ENCODE measurements around the gene MAP2K6. TPM values are rescaled to one million over a fixed set of nuclear protein-coding genes. Genes with fewer than 3 reads are reported as not detected.

Gene MAP2K6
- total RNA-seq, 2 donors from 2014 or later = 5.4 to 14.1 TPM

DNA sequence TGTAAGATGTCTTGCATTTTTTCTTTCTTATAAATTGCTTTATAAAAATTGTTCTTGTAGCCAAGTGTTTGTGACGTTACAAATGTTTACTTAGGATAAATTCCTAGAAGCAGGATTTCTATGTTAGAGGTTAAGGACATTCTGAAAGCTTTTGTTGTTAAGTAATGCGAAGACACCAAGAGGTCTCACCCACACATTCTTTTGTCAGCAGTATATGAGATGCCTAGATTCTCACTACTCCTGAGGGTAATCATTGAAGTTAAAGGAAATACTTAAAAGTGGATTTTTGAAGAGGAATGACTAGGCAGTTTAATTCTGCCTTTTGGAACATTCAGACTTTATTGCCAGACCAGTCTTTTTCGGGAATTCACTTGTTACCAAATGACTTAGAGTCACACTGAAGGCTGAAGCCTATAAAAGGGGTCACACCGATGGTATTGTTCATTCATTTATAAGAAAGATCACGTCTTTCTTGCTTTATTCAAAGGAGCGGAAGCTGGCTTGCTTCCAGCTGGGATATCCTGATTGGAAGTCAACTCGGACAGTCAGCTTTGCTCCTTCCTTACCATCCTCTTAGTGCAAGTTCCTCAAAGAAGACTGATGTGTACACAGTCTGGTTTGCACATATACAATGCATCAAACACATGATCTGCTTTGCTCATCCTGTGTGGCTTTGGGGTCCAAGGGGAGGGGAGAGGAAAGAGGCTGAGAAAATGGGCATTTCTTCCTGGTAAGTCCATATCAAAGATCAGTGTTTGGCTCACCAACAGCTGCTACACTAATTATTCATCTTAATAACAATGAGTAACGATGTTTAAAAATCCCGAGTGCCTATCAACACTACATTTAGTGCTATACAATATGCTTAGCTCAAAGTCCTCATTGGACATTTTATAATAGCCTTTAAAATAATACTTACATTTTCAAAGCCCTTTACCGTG, 160.0 kb downstream of the MAP2K6 start:
- H3K9me3 ChIP-seq = no peaks in the 10 kb centered on the region
- intact Hi-C loops (cut with DNase I) = loop anchor here (5.0 kb wide), 1 partner anchor 33 kb away; no protein-coding TSS in a partner anchor
- 62% methylated on average over 10 of the region's 10 CpGs for WGBS
- H3K27me3 ChIP-seq (replicated peaks; ENCODE audit: insufficient read depth) = no peaks in the 10 kb centered on the region
- no peak overlapping the region for H3K27ac ChIP-seq
- DNase-seq (ENCODE audit: low spot score) = no peak
- TF ChIP-seq POLR2A (IDR thresholded peaks at IDR 0.05) (no peak), POLR2AphosphoS5 (IDR thresholded peaks at IDR 0.05) (no peak)
- TF ChIP-seq, protein P1, sequence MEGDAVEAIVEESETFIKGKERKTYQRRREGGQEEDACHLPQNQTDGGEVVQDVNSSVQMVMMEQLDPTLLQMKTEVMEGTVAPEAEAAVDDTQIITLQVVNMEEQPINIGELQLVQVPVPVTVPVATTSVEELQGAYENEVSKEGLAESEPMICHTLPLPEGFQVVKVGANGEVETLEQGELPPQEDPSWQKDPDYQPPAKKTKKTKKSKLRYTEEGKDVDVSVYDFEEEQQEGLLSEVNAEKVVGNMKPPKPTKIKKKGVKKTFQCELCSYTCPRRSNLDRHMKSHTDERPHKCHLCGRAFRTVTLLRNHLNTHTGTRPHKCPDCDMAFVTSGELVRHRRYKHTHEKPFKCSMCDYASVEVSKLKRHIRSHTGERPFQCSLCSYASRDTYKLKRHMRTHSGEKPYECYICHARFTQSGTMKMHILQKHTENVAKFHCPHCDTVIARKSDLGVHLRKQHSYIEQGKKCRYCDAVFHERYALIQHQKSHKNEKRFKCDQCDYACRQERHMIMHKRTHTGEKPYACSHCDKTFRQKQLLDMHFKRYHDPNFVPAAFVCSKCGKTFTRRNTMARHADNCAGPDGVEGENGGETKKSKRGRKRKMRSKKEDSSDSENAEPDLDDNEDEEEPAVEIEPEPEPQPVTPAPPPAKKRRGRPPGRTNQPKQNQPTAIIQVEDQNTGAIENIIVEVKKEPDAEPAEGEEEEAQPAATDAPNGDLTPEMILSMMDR (IDR thresholded peaks at IDR 0.05) = no peak
- no peak overlapping the region for H3K4me3 ChIP-seq
- no peaks in the 10 kb centered on the region for H3K36me3 ChIP-seq
- no peaks in the 10 kb centered on the region for H3K4me1 ChIP-seq (replicated peaks)

- H3K27ac ChIP-seq = no peak overlapping the region
- 37% methylated on average over 2 of the region's 2 CpGs for WGBS
- TF ChIP-seq POLR2AphosphoS5 (IDR thresholded peaks at IDR 0.05) = no peak
- TF ChIP-seq POLR2A (IDR thresholded peaks at IDR 0.05) = no peak
- TF ChIP-seq, protein P1 (IDR thresholded peaks at IDR 0.05) = no peak
Measured at GRCh38 chr17:69575346-69575761, 160.9 kb downstream of the MAP2K6 start.

GRCh38 chr17:69577098-69577497, 162.6 kb downstream of the MAP2K6 start:
- intact Hi-C loops (cut with DNase I) = no loop called here
- no peak for DNase-seq (ENCODE audit: low spot score)

More at GRCh38 chr17:69575346-69575761, 160.9 kb downstream of the MAP2K6 start:
- H3K4me3 ChIP-seq = no peak overlapping the region
- H3K4me1 ChIP-seq (replicated peaks) = no peaks in the 10 kb centered on the region
- intact Hi-C loops (cut with DNase I) = no loop called here
- no peak for DNase-seq (ENCODE audit: low spot score)
- H3K36me3 ChIP-seq = no peaks in the 10 kb centered on the region
- H3K9me3 ChIP-seq = no peaks in the 10 kb centered on the region
- H3K27me3 ChIP-seq (replicated peaks; ENCODE audit: insufficient read depth) = no peaks in the 10 kb centered on the region

GRCh38 chr17:69578385-69578936, 164.0 kb downstream of the MAP2K6 start:
- no peak overlapping the region for H3K4me3 ChIP-seq
- 55% methylated on average over 4 of the region's 4 CpGs for WGBS
- intact Hi-C loops (cut with DNase I) = no loop called here
- TF ChIP-seq POLR2AphosphoS5 (IDR thresholded peaks at IDR 0.05) (no peak), POLR2A (IDR thresholded peaks at IDR 0.05) (no peak)
- TF ChIP-seq, protein P1 (IDR thresholded peaks at IDR 0.05) = no peak
- H3K27me3 ChIP-seq (replicated peaks; ENCODE audit: insufficient read depth) = no peaks in the 10 kb centered on the region
- H3K36me3 ChIP-seq = no peaks in the 10 kb centered on the region
- no peaks in the 10 kb centered on the region for H3K4me1 ChIP-seq (replicated peaks)
- no peak overlapping the region for H3K27ac ChIP-seq
- no peak for DNase-seq (ENCODE audit: low spot score)
- no peaks in the 10 kb centered on the region for H3K9me3 ChIP-seq

More at GRCh38 chr17:69577098-69577497, 162.6 kb downstream of the MAP2K6 start:
- H3K36me3 ChIP-seq = no peaks in the 10 kb centered on the region
- no peaks in the 10 kb centered on the region for H3K27me3 ChIP-seq (replicated peaks; ENCODE audit: insufficient read depth)
- no peak overlapping the region for H3K4me3 ChIP-seq
- H3K4me1 ChIP-seq (replicated peaks) = no peaks in the 10 kb centered on the region
- no peaks in the 10 kb centered on the region for H3K9me3 ChIP-seq
- H3K27ac ChIP-seq = no peak overlapping the region
- TF ChIP-seq POLR2AphosphoS5 (IDR thresholded peaks at IDR 0.05) (no peak), POLR2A (IDR thresholded peaks at IDR 0.05) (no peak)
- TF ChIP-seq, protein P1 (IDR thresholded peaks at IDR 0.05) = no peak
- WGBS = 96% methylated on average over 7 of the region's 7 CpGs
